GM18508 (cell line): ENCODE data around the gene RGS6.

Experiments used
- ATAC-seq: cut with Tn5 transposase; IDR thresholded peaks from one replicate; pipeline ENCODE4 v1.9.1; 2021; ENCODE audit warnings: moderate number of reproducible peaks; ENCODE audit not compliant: insufficient read depth, unreplicated experiment

The RGS6 gene

GRCh38 chr14:72129291-72129690 is 197.1 kb downstream of the RGS6 start:
- ATAC-seq: no peak

- no peak for ATAC-seq
Observed at GRCh38 chr14:72141084-72141483, 208.9 kb downstream of the RGS6 start.

- no peak for ATAC-seq
Observed at GRCh38 chr14:72142328-72142727, 210.1 kb downstream of the RGS6 start.

- no peak for ATAC-seq
Observed at GRCh38 chr14:72146241-72146640, 214.0 kb downstream of the RGS6 start.

GRCh38 chr14:72154645-72155378 is 222.6 kb downstream of the RGS6 start:
- no peak for ATAC-seq

GRCh38 chr14:72155379-72155993 is 223.3 kb downstream of the RGS6 start:
- no peak for ATAC-seq

GRCh38 chr14:72164420-72165228 is 232.4 kb downstream of the RGS6 start:
- ATAC-seq: no peak

GRCh38 chr14:72165229-72165698 is 233.0 kb downstream of the RGS6 start:
- ATAC-seq: no peak

- no peak for ATAC-seq
Observed at GRCh38 chr14:72169521-72169920, 237.3 kb downstream of the RGS6 start.

- no peak for ATAC-seq
Observed at GRCh38 chr14:72172049-72172448, 239.8 kb downstream of the RGS6 start.

GRCh38 chr14:72172597-72172996 is 240.4 kb downstream of the RGS6 start:
- no peak for ATAC-seq

- no peak for ATAC-seq
Observed at GRCh38 chr14:72173038-72173720, 240.9 kb downstream of the RGS6 start.

- no peak for ATAC-seq
Observed at GRCh38 chr14:72177251-72177650, 245.0 kb downstream of the RGS6 start.

GRCh38 chr14:72178517-72178916 is 246.3 kb downstream of the RGS6 start:
- no peak for ATAC-seq

GRCh38 chr14:72182708-72183432 is 250.6 kb downstream of the RGS6 start:
- no peak for ATAC-seq

GRCh38 chr14:72183631-72184030 is 251.4 kb downstream of the RGS6 start:
- ATAC-seq: no peak

- no peak for ATAC-seq
Observed at GRCh38 chr14:72186523-72186922, 254.3 kb downstream of the RGS6 start.

GRCh38 chr14:72196237-72197015 is 264.2 kb downstream of the RGS6 start:
- ATAC-seq: no peak

GRCh38 chr14:72201645-72202044 is 269.4 kb downstream of the RGS6 start:
- no peak for ATAC-seq
